ENCODE data around the gene KRT86. TPM values are rescaled to one million over a fixed set of nuclear protein-coding genes. Genes with fewer than 3 reads are reported as not detected.

The KRT86 gene
- total and polyA plus RNA-seq, 2 of the 13 experiments (the other 11 are each of a cell fraction or from before 2014, with no cell fraction given): not detected

GRCh38 chr12:52284562-52285171, 10.2 kb downstream of the KRT86 start (continued):
- no peak for TF ChIP-seq CC2D1A (CRISPR knock-in tag; IDR thresholded peaks at IDR 0.05)
- TF ChIP-seq ZNF564 (CRISPR knock-in tag; IDR thresholded peaks at IDR 0.05): no peak
- TF ChIP-seq HNF1B (CRISPR knock-in tag; IDR thresholded peaks at IDR 0.05): no peak
- no peak for TF ChIP-seq TRIM22 (IDR thresholded peaks at IDR 0.05)

- no peak overlapping the region for H3K9ac ChIP-seq (ENCODE audit: insufficient read depth, low read depth, low read length)
- WGBS (ENCODE audit: low lambda C conversion rate): 18% methylated on average over 2 of the region's 2 CpGs
- intact Hi-C loops (cut with micrococcal nuclease; ENCODE audit: unreplicated experiment): no loop called here
- no TSS peak for BruUV-seq (replicated peaks)
- POLR2A ChIA-PET: no interaction called here
- no peak overlapping the region for H2AFZ ChIP-seq (ENCODE audit: low read length)
- H3K27me3 ChIP-seq (ENCODE audit: control insufficient read depth in 1 of 2, insufficient read depth in 2 of 2, low read length in 2 of 2): peaks cover 0 to 4% of the 10 kb centered on the region in 2 experiments; a peak in 2 of 5 replicates
- H3K4me2 ChIP-seq (ENCODE audit: low read depth, low read length): no peak overlapping the region
- no peak overlapping the region for H3K4me3 ChIP-seq (replicated peaks in 1 of 3; ENCODE audit: insufficient read depth in 1 of 3, low read depth in 2 of 3, low read length in 3 of 3)
- FAIRE-seq: no peak
- H4K20me1 ChIP-seq (ENCODE audit: insufficient read depth, low read length): no peaks in the 10 kb centered on the region
- H3K27ac ChIP-seq (ENCODE audit: extremely low read length, insufficient read depth, low read length): no peak overlapping the region
- ATAC-seq: no peak
- H3K79me2 ChIP-seq (ENCODE audit: insufficient read depth, low read length): no peaks in the 10 kb centered on the region
- in situ Hi-C loops (cut with HindIII; ENCODE audit: extremely low pct_ligation_motif_present, low pct_unique_long_range_greater_than_20kb): no loop called here
- DNase-seq (ENCODE audit: low spot score): no peak
- no peaks in the 10 kb centered on the region for H3K36me3 ChIP-seq (replicated peaks in 1 of 2; ENCODE audit: control insufficient read depth in 1 of 2, insufficient read depth in 2 of 2, low read length in 2 of 2)
- no peaks in the 10 kb centered on the region for H3K9me3 ChIP-seq (ENCODE audit: low read length)
- peaks cover 25% of the 10 kb centered on the region for H3K4me1 ChIP-seq (ENCODE audit: insufficient read depth, low read length)
- CTCF ChIA-PET (ENCODE audit: low intra/inter-chr PET ratio, low total read pairs): no interaction called here
- TF ChIP-seq SALL1 (CRISPR knock-in tag; IDR thresholded peaks at IDR 0.05): no peak
- TF ChIP-seq ZNF530 (CRISPR knock-in tag; IDR thresholded peaks at IDR 0.05; ENCODE audit: low read depth): no peak
- TF ChIP-seq ZFP1 (CRISPR knock-in tag; IDR thresholded peaks at IDR 0.05): no peak
- TF ChIP-seq ZMAT5 (CRISPR knock-in tag; IDR thresholded peaks at IDR 0.05; ENCODE audit: borderline replicate concordance, low read depth): no peak
- no peak for TF ChIP-seq UBTF (CRISPR knock-in tag; IDR thresholded peaks at IDR 0.05)
- no peak for TF ChIP-seq ZNF274 (CRISPR knock-in tag; IDR thresholded peaks at IDR 0.05)
- no peak for TF ChIP-seq E2F1 (CRISPR knock-in tag; IDR thresholded peaks at IDR 0.05)
- no peak for TF ChIP-seq NR0B2 (CRISPR knock-in tag; IDR thresholded peaks at IDR 0.05)
- no peak for TF ChIP-seq MYNN (CRISPR knock-in tag; IDR thresholded peaks at IDR 0.05; ENCODE audit: low read depth)
- no peak for TF ChIP-seq MYPOP (CRISPR knock-in tag; IDR thresholded peaks at IDR 0.05)
Measured at GRCh38 chr12:52285172-52285745, 10.8 kb downstream of the KRT86 start.

All from HepG2 (cell line).